ENCODE results near the gene PLET1.

Gene PLET1

GRCh38 chr11:112285841-112286311 lies 25.2 kb upstream of the PLET1 start:
- H3K9me3 ChIP-seq (ENCODE audit: control insufficient read depth, low read length): no peaks in the 10 kb centered on the region
- no peak overlapping the region for H3K27ac ChIP-seq (ENCODE audit: low read depth, low read length, severe bottlenecking)
- H3K4me1 ChIP-seq (ENCODE audit: control insufficient read depth, insufficient read depth, low read length, poor library complexity, severe bottlenecking): peaks cover 5% of the 10 kb centered on the region
- 79 to 81% methylated on average over 6 of the region's 6 CpGs for WGBS, 2 experiments (ENCODE audit: insufficient coverage in 2 of 2)
- no peak overlapping the region for H3K4me3 ChIP-seq (ENCODE audit: extremely low read depth, insufficient read depth, low read length, poor library complexity, severe bottlenecking)
- no peaks in the 10 kb centered on the region for H3K36me3 ChIP-seq (ENCODE audit: control insufficient read depth, insufficient read depth, low read length)

GRCh38 chr11:112281726-112282125 lies 21.1 kb upstream of the PLET1 start:
- 100% methylated on average over 4 of the region's 4 CpGs for WGBS, 2 experiments (ENCODE audit: insufficient coverage in 2 of 2)
- Histone ChIP-seq H3K9me3 (ENCODE audit: control insufficient read depth, low read length) (no peaks in the 10 kb centered on the region), H3K4me1 (ENCODE audit: control insufficient read depth, insufficient read depth, low read length, poor library complexity, severe bottlenecking) (peaks cover 16% of the 10 kb centered on the region), H3K36me3 (ENCODE audit: control insufficient read depth, insufficient read depth, low read length) (no peaks in the 10 kb centered on the region), H3K27ac (ENCODE audit: low read depth, low read length, severe bottlenecking) (no peak overlapping the region), H3K4me3 (ENCODE audit: extremely low read depth, insufficient read depth, low read length, poor library complexity, severe bottlenecking) (no peak overlapping the region)

GRCh38 chr11:112280268-112281126 lies 19.8 kb upstream of the PLET1 start:
- 40 to 47% methylated on average over 10 to 15 of the region's 18 CpGs for WGBS, 2 experiments (ENCODE audit: insufficient coverage in 2 of 2)

GRCh38 chr11:112279901-112280267 lies 19.2 kb upstream of the PLET1 start:
- H3K9me3 ChIP-seq (ENCODE audit: control insufficient read depth, low read length): no peaks in the 10 kb centered on the region
- 42 to 60% methylated on average over 1 to 13 of the region's 15 CpGs for WGBS, 2 experiments (ENCODE audit: insufficient coverage in 2 of 2)
- no peak overlapping the region for H3K27ac ChIP-seq (ENCODE audit: low read depth, low read length, severe bottlenecking)
- H3K4me1 ChIP-seq (ENCODE audit: control insufficient read depth, insufficient read depth, low read length, poor library complexity, severe bottlenecking): peaks cover 21% of the 10 kb centered on the region
- H3K4me3 ChIP-seq (ENCODE audit: extremely low read depth, insufficient read depth, low read length, poor library complexity, severe bottlenecking): no peak overlapping the region
- no peaks in the 10 kb centered on the region for H3K36me3 ChIP-seq (ENCODE audit: control insufficient read depth, insufficient read depth, low read length)

More at GRCh38 chr11:112280268-112281126, 19.8 kb upstream of the PLET1 start:
- H3K27ac ChIP-seq (ENCODE audit: low read depth, low read length, severe bottlenecking): no peak overlapping the region
- peaks cover 21% of the 10 kb centered on the region for H3K4me1 ChIP-seq (ENCODE audit: control insufficient read depth, insufficient read depth, low read length, poor library complexity, severe bottlenecking)
- H3K4me3 ChIP-seq (ENCODE audit: extremely low read depth, insufficient read depth, low read length, poor library complexity, severe bottlenecking): no peak overlapping the region
- H3K36me3 ChIP-seq (ENCODE audit: control insufficient read depth, insufficient read depth, low read length): no peaks in the 10 kb centered on the region
- H3K9me3 ChIP-seq (ENCODE audit: control insufficient read depth, low read length): no peaks in the 10 kb centered on the region

GRCh38 chr11:112278803-112279202 lies 18.1 kb upstream of the PLET1 start:
- no peak overlapping the region for H3K4me3 ChIP-seq (ENCODE audit: extremely low read depth, insufficient read depth, low read length, poor library complexity, severe bottlenecking)
- no peak overlapping the region for H3K27ac ChIP-seq (ENCODE audit: low read depth, low read length, severe bottlenecking)
- H3K36me3 ChIP-seq (ENCODE audit: control insufficient read depth, insufficient read depth, low read length): no peaks in the 10 kb centered on the region
- peaks cover 21% of the 10 kb centered on the region for H3K4me1 ChIP-seq (ENCODE audit: control insufficient read depth, insufficient read depth, low read length, poor library complexity, severe bottlenecking)
- WGBS, 2 experiments (ENCODE audit: insufficient coverage in 2 of 2): 0 to 44% methylated on average over 1 to 2 of the region's 3 CpGs
- no peaks in the 10 kb centered on the region for H3K9me3 ChIP-seq (ENCODE audit: control insufficient read depth, low read length)

- Histone ChIP-seq H3K9me3 (ENCODE audit: control insufficient read depth, low read length) (no peaks in the 10 kb centered on the region), H3K4me1 (ENCODE audit: control insufficient read depth, insufficient read depth, low read length, poor library complexity, severe bottlenecking) (peaks cover 21% of the 10 kb centered on the region), H3K4me3 (ENCODE audit: extremely low read depth, insufficient read depth, low read length, poor library complexity, severe bottlenecking) (no peak overlapping the region), H3K36me3 (ENCODE audit: control insufficient read depth, insufficient read depth, low read length) (no peaks in the 10 kb centered on the region), H3K27ac (ENCODE audit: low read depth, low read length, severe bottlenecking) (peak overlapping the region; percentile 51)
Observed at GRCh38 chr11:112277941-112278340, 17.3 kb upstream of the PLET1 start.

GRCh38 chr11:112277029-112277428 lies 16.4 kb upstream of the PLET1 start:
- H3K4me3 ChIP-seq (ENCODE audit: extremely low read depth, insufficient read depth, low read length, poor library complexity, severe bottlenecking): no peak overlapping the region
- peaks cover 21% of the 10 kb centered on the region for H3K4me1 ChIP-seq (ENCODE audit: control insufficient read depth, insufficient read depth, low read length, poor library complexity, severe bottlenecking)
- 88% methylated on average over 1 of the region's 1 CpG for WGBS, 2 experiments (ENCODE audit: insufficient coverage in 2 of 2)
- H3K9me3 ChIP-seq (ENCODE audit: control insufficient read depth, low read length): no peaks in the 10 kb centered on the region
- H3K36me3 ChIP-seq (ENCODE audit: control insufficient read depth, insufficient read depth, low read length): no peaks in the 10 kb centered on the region
- no peak overlapping the region for H3K27ac ChIP-seq (ENCODE audit: low read depth, low read length, severe bottlenecking)

- no peaks in the 10 kb centered on the region for H3K36me3 ChIP-seq (ENCODE audit: control insufficient read depth, insufficient read depth, low read length)
- H3K4me3 ChIP-seq (ENCODE audit: extremely low read depth, insufficient read depth, low read length, poor library complexity, severe bottlenecking): no peak overlapping the region
- no peaks in the 10 kb centered on the region for H3K9me3 ChIP-seq (ENCODE audit: control insufficient read depth, low read length)
- H3K4me1 ChIP-seq (ENCODE audit: control insufficient read depth, insufficient read depth, low read length, poor library complexity, severe bottlenecking): peaks cover 19% of the 10 kb centered on the region
- 93 to 100% methylated on average over 4 to 7 of the region's 7 CpGs for WGBS, 2 experiments (ENCODE audit: insufficient coverage in 2 of 2)
- H3K27ac ChIP-seq (ENCODE audit: low read depth, low read length, severe bottlenecking): no peak overlapping the region
Observed at GRCh38 chr11:112274007-112274783, 13.5 kb upstream of the PLET1 start.

GRCh38 chr11:112273066-112273465 lies 12.4 kb upstream of the PLET1 start:
- WGBS, 2 experiments (ENCODE audit: insufficient coverage in 2 of 2): no CpG with 5 or more reads among the region's 1 CpG
- Histone ChIP-seq H3K9me3 (ENCODE audit: control insufficient read depth, low read length) (no peaks in the 10 kb centered on the region), H3K4me3 (ENCODE audit: extremely low read depth, insufficient read depth, low read length, poor library complexity, severe bottlenecking) (no peak overlapping the region), H3K27ac (ENCODE audit: low read depth, low read length, severe bottlenecking) (no peak overlapping the region), H3K4me1 (ENCODE audit: control insufficient read depth, insufficient read depth, low read length, poor library complexity, severe bottlenecking) (peaks cover 12% of the 10 kb centered on the region), H3K36me3 (ENCODE audit: control insufficient read depth, insufficient read depth, low read length) (no peaks in the 10 kb centered on the region)

GRCh38 chr11:112271242-112271641 lies 10.6 kb upstream of the PLET1 start:
- no peaks in the 10 kb centered on the region for H3K36me3 ChIP-seq (ENCODE audit: control insufficient read depth, insufficient read depth, low read length)
- peaks cover 7% of the 10 kb centered on the region for H3K4me1 ChIP-seq (ENCODE audit: control insufficient read depth, insufficient read depth, low read length, poor library complexity, severe bottlenecking)
- no peaks in the 10 kb centered on the region for H3K9me3 ChIP-seq (ENCODE audit: control insufficient read depth, low read length)
- 97% methylated on average over 2 of the region's 4 CpGs; no CpG with 5 or more reads in 1 of the 2 experiments for WGBS, 2 experiments (ENCODE audit: insufficient coverage in 2 of 2)
- no peak overlapping the region for H3K4me3 ChIP-seq (ENCODE audit: extremely low read depth, insufficient read depth, low read length, poor library complexity, severe bottlenecking)
- no peak overlapping the region for H3K27ac ChIP-seq (ENCODE audit: low read depth, low read length, severe bottlenecking)
